ENCODE data around the gene RFTN1. TPM values are rescaled to one million over a fixed set of nuclear protein-coding genes. Genes with fewer than 3 reads are reported as not detected.
A peak's percentile ranks its signal among the peaks of the same experiment; 100 is the strongest.

Gene RFTN1
- polyA plus RNA-seq, 3 donors: 17.4 to 28.0 (median 27.2) TPM

DNA sequence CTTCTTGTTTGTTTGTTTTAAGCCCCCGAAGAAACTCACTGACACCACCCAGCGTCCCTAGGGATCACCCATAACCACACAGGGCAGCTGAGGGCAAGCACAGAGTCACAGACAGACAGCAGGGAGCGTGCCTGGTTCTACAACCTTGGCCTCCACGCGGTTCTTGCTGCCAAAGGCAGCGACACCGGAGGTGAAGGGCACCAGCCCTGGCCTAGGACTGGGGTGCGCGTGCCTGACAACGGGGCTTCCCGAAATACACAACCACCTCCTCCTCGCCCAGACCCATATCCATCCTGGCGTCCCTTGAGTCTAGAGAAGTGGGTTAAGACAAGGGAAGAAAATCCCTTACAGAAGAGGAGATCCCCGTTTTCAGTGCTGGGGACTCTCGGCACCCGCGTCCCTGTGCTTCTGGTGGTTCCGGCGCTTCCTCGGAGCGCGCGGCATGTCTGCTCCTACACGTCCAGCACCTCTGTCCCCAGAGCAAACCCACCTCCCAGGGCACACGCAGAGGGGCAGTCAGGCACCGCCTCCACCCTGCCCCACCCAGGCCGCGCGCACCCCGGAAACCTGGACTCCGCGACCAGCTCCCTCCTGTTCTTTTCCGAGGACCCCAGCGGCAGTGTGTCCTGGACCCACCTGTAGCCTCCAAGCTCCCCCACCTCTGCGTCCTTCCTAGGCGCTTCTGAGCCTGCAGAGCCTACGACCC, 911 bp downstream of the RFTN1 start:
- peak; percentile 31 to 63 (median 38) for DNase-seq
- H3K9me3 Mint-ChIP-seq: no peaks in the 10 kb centered on the region
- Histone ChIP-seq H3K79me2 (ENCODE audit: insufficient read depth, low read length) (peaks cover 48% of the 10 kb centered on the region), H3K4me3 (replicated peaks in 1 of 3; ENCODE audit: low read depth in 2 of 3, low read length in 3 of 3) (peak overlapping the region; percentile 81 to 97 (median 91)), H3K9me3 (replicated peaks in 1 of 2; ENCODE audit: control insufficient read depth in 1 of 2, insufficient read depth in 1 of 2, low read length in 2 of 2) (no peaks in the 10 kb centered on the region), H3K36me3 (replicated peaks in 1 of 2; ENCODE audit: control insufficient read depth in 1 of 2, insufficient read depth in 2 of 2, low read length in 2 of 2) (no peaks in the 10 kb centered on the region), H2AFZ (ENCODE audit: insufficient read depth, low read depth, low read length, poor library complexity, severe bottlenecking) (peak overlapping the region; percentile 78), H3K27me3 (ENCODE audit: control insufficient read depth in 2 of 2, insufficient read depth in 2 of 2, low read length in 2 of 2) (no peaks in the 10 kb centered on the region), H3K27ac (ENCODE audit: low read depth in 1 of 2, low read length in 2 of 2) (peak overlapping the region; percentile 52 to 82), H3K9ac (ENCODE audit: insufficient read depth, low read length, poor library complexity, severe bottlenecking) (peak overlapping the region; percentile 91), H3K4me2 (replicated peaks; ENCODE audit: extremely low read depth, low read length, poor library complexity, severe bottlenecking) (peak overlapping the region; percentile 84), H3K4me1 (ENCODE audit: control insufficient read depth in 1 of 2, insufficient read depth in 2 of 2, low read length in 2 of 2) (peaks cover 37 to 53% of the 10 kb centered on the region in 2 donors), H4K20me1 (ENCODE audit: insufficient read depth, low read length) (peaks cover 27% of the 10 kb centered on the region)
- H3K27ac Mint-ChIP-seq: peak overlapping the region; percentile 78 to 92 (median 88)
- peaks cover 0 to 7% of the 10 kb centered on the region in 2 donors for H3K36me3 Mint-ChIP-seq
- TF ChIP-seq, protein P1, sequence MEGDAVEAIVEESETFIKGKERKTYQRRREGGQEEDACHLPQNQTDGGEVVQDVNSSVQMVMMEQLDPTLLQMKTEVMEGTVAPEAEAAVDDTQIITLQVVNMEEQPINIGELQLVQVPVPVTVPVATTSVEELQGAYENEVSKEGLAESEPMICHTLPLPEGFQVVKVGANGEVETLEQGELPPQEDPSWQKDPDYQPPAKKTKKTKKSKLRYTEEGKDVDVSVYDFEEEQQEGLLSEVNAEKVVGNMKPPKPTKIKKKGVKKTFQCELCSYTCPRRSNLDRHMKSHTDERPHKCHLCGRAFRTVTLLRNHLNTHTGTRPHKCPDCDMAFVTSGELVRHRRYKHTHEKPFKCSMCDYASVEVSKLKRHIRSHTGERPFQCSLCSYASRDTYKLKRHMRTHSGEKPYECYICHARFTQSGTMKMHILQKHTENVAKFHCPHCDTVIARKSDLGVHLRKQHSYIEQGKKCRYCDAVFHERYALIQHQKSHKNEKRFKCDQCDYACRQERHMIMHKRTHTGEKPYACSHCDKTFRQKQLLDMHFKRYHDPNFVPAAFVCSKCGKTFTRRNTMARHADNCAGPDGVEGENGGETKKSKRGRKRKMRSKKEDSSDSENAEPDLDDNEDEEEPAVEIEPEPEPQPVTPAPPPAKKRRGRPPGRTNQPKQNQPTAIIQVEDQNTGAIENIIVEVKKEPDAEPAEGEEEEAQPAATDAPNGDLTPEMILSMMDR (IDR thresholded peaks at IDR 0.05): no peak
- intact Hi-C loops (cut with micrococcal nuclease): no loop called here
- H3K4me1 Mint-ChIP-seq: peaks cover 54% of the 10 kb centered on the region
- H3K27me3 Mint-ChIP-seq (ENCODE audit: low read depth in 3 of 3): peaks cover 0 to 4% (median 4%) of the 10 kb centered on the region in 3 donors
- WGBS (ENCODE audit: insufficient coverage): under 1% methylated on average over 24 of the region's 37 CpGs
- H3K4me3 Mint-ChIP-seq: peak overlapping the region; percentile 96 to 98

DNA sequence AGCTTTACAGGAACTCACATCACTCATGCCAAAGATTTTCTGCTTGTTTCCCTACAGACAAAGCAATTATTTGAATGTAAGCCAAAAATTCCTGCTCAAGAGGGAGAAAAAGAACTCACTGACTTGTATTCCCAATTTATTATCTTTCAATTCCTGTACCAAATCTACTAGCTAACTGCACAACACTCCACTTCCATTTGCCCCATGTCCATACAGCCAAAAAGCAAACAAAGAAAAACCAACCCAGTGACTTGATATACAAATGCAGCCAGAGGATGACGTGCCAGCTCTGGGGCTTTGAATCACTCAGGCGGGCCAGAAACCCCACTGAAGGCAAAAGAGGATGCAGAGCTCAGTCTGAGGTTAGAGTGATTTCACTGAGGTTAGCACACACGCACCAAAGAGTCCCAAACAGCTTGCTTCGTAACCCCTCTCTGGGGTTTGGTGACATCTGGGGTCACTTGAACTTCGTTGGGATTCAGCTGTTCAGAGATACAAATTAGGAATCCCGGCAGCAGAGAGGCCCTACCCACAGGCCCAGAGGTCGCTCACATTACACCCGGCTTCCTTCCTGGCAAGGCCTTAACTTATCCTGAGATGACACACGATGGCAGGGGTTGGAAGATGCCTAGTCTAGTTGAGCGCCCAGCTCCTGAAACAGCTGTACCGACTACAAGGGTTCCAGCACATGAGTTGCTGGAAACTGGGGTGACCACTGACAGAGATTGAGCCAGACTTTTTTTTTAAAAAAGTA, 1.6 kb downstream of the RFTN1 start:
- H2AFZ ChIP-seq (ENCODE audit: insufficient read depth, low read depth, low read length, poor library complexity, severe bottlenecking): peak overlapping the region; percentile 78
- intact Hi-C loops (cut with micrococcal nuclease): no loop called here
- peak overlapping the region; percentile 52 to 82 for H3K27ac ChIP-seq (ENCODE audit: low read depth in 1 of 2, low read length in 2 of 2)
- H3K4me1 ChIP-seq (ENCODE audit: control insufficient read depth in 1 of 2, insufficient read depth in 2 of 2, low read length in 2 of 2): peaks cover 37 to 52% of the 10 kb centered on the region in 2 donors
- Mint-ChIP-seq H3K27me3 (ENCODE audit: low read depth in 3 of 3) (peaks cover 0 to 4% (median 4%) of the 10 kb centered on the region in 3 donors), H3K4me1 (peaks cover 53% of the 10 kb centered on the region), H3K4me3 (peak overlapping the region; percentile 96 to 98), H3K9me3 (no peaks in the 10 kb centered on the region), H3K36me3 (peaks cover 0 to 7% of the 10 kb centered on the region in 2 donors), H3K27ac (peak overlapping the region; percentile 78 to 92 (median 88))
- H3K9me3 ChIP-seq (replicated peaks in 1 of 2; ENCODE audit: control insufficient read depth in 1 of 2, insufficient read depth in 1 of 2, low read length in 2 of 2): no peaks in the 10 kb centered on the region
- H3K79me2 ChIP-seq (ENCODE audit: insufficient read depth, low read length): peaks cover 55% of the 10 kb centered on the region
- H4K20me1 ChIP-seq (ENCODE audit: insufficient read depth, low read length): peaks cover 31% of the 10 kb centered on the region
- under 1% methylated on average over 11 of the region's 11 CpGs for WGBS (ENCODE audit: insufficient coverage)
- H3K36me3 ChIP-seq (replicated peaks in 1 of 2; ENCODE audit: control insufficient read depth in 1 of 2, insufficient read depth in 2 of 2, low read length in 2 of 2): no peaks in the 10 kb centered on the region
- peak; percentile 79 to 93 (median 79) for DNase-seq
- H3K4me2 ChIP-seq (replicated peaks; ENCODE audit: extremely low read depth, low read length, poor library complexity, severe bottlenecking): peak overlapping the region; percentile 84
- no peaks in the 10 kb centered on the region for H3K27me3 ChIP-seq (ENCODE audit: control insufficient read depth in 2 of 2, insufficient read depth in 2 of 2, low read length in 2 of 2)
- TF ChIP-seq, protein P1 (IDR thresholded peaks at IDR 0.05): no peak
- H3K4me3 ChIP-seq (replicated peaks in 1 of 3; ENCODE audit: low read depth in 2 of 3, low read length in 3 of 3): peak overlapping the region; percentile 81 to 97 (median 91)
- H3K9ac ChIP-seq (ENCODE audit: insufficient read depth, low read length, poor library complexity, severe bottlenecking): peak overlapping the region; percentile 91
